ENCODE measurements around the gene KCNQ1. TPM values are rescaled to one million over a fixed set of nuclear protein-coding genes. Genes with fewer than 3 reads are reported as not detected.

Gene KCNQ1
- total RNA-seq, 1 experiment from 2014 or later: 10.7 TPM

GRCh38 chr11:2666401-2666741 is 221.6 kb downstream of the KCNQ1 start:
- DNase-seq (ENCODE audit: low read depth, low spot score) (no peak), ATAC-seq (no peak)
- no peaks in the 10 kb centered on the region for H3K27me3 ChIP-seq (ENCODE audit: insufficient read depth, low read length)
- TF ChIP-seq SRF (IDR thresholded peaks at IDR 0.05; ENCODE audit: low read depth) (no peak), POLR2AphosphoS5 (IDR thresholded peaks at IDR 0.05; ENCODE audit: low read depth, low read length) (no peak), MAX (IDR thresholded peaks at IDR 0.05) (no peak), JUND (IDR thresholded peaks at IDR 0.05) (no peak), YY1 (IDR thresholded peaks at IDR 0.05; ENCODE audit: extremely low read depth, insufficient replicate concordance, low read depth, low read length) (no peak), TCF7L2 (IDR thresholded peaks at IDR 0.05; ENCODE audit: borderline replicate concordance, extremely low read depth, insufficient read depth, insufficient read length) (no peak), EZH2 (IDR thresholded peaks at IDR 0.05) (no peak), ZNF274 (IDR thresholded peaks at IDR 0.05; ENCODE audit: low read depth, low read length) (no peak), ELF1 (IDR thresholded peaks at IDR 0.05; ENCODE audit: borderline replicate concordance, low read depth) (no peak), EZH2phosphoT487 (IDR thresholded peaks at IDR 0.05; ENCODE audit: borderline replicate concordance) (no peak), SIN3A (IDR thresholded peaks at IDR 0.05; ENCODE audit: low read depth) (no peak), FOSL1 (IDR thresholded peaks at IDR 0.05; ENCODE audit: low read depth) (no peak), REST (IDR thresholded peaks at IDR 0.05; ENCODE audit: low read depth) (no peak), EGR1 (IDR thresholded peaks at IDR 0.05; ENCODE audit: low read depth) (no peak), CBX3 (IDR thresholded peaks at IDR 0.05; ENCODE audit: low read depth) (no peak), ZBTB33 (IDR thresholded peaks at IDR 0.05; ENCODE audit: extremely low read depth, insufficient replicate concordance, low read length) (no peak)
- TF ChIP-seq, protein P1, sequence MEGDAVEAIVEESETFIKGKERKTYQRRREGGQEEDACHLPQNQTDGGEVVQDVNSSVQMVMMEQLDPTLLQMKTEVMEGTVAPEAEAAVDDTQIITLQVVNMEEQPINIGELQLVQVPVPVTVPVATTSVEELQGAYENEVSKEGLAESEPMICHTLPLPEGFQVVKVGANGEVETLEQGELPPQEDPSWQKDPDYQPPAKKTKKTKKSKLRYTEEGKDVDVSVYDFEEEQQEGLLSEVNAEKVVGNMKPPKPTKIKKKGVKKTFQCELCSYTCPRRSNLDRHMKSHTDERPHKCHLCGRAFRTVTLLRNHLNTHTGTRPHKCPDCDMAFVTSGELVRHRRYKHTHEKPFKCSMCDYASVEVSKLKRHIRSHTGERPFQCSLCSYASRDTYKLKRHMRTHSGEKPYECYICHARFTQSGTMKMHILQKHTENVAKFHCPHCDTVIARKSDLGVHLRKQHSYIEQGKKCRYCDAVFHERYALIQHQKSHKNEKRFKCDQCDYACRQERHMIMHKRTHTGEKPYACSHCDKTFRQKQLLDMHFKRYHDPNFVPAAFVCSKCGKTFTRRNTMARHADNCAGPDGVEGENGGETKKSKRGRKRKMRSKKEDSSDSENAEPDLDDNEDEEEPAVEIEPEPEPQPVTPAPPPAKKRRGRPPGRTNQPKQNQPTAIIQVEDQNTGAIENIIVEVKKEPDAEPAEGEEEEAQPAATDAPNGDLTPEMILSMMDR (IDR thresholded peaks at IDR 0.05 in 2 of 3, conservative IDR thresholded peaks at IDR 0.05 in 1 of 3; ENCODE audit: borderline replicate concordance in 1 of 3, insufficient read depth in 1 of 3, low read depth in 2 of 3, low read length in 2 of 3): no peak
- H2AFZ ChIP-seq (ENCODE audit: low read depth, low read length, poor library complexity, severe bottlenecking): no peak overlapping the region
- ChIA-PET RAD21 (ENCODE audit: low non-redundant PET in 1 of 2, low total read pairs in 2 of 2, uncharacterized antibody in 2 of 2, unreplicated experiment in 2 of 2) (no interaction called here), POLR2A (no interaction called here), CTCF (no interaction called here)
- H3K27ac ChIP-seq (ENCODE audit: low read depth, low read length): no peak overlapping the region
- no peaks in the 10 kb centered on the region for H4K20me1 ChIP-seq (ENCODE audit: insufficient read depth)
- intact Hi-C loops (cut with micrococcal nuclease): no loop called here
- H3K4me1 ChIP-seq (ENCODE audit: control insufficient read depth in 1 of 2, insufficient read depth in 2 of 2, low read length in 2 of 2): no peaks in the 10 kb centered on the region
- no peak overlapping the region for H3K9ac ChIP-seq (ENCODE audit: low read length)
- no peaks in the 10 kb centered on the region for H3K36me3 ChIP-seq (ENCODE audit: control insufficient read depth in 1 of 2, insufficient read depth in 2 of 2, low read length in 2 of 2)
- no peaks in the 10 kb centered on the region for H3K9me3 ChIP-seq (ENCODE audit: control insufficient read depth in 1 of 2, insufficient read depth in 1 of 2, low read depth in 1 of 2, low read length in 2 of 2)
- BruUV-seq (replicated peaks): no TSS peak
- H3K4me3 ChIP-seq (replicated peaks in 1 of 2; ENCODE audit: low read depth in 1 of 2, low read length in 2 of 2): no peak overlapping the region
- H3K9me2 ChIP-seq (ENCODE audit: insufficient read depth): no peaks in the 10 kb centered on the region
- no peaks in the 10 kb centered on the region for H3K79me2 ChIP-seq (ENCODE audit: insufficient read depth, low read length)
- H3K4me2 ChIP-seq (ENCODE audit: low read length): no peak overlapping the region
